SK-N-SH (cell line): ENCODE results near the gene PLA2G4C. TPM values are rescaled to one million over a fixed set of nuclear protein-coding genes. Genes with fewer than 3 reads are reported as not detected.

Source experiments
- CTCF ChIA-PET: fragments of 300-600, 350-600 bp; formaldehyde crosslinking; extraction: SDS; loops from one replicate; lab custom pipeline; 2021; lab: Yijun Ruan, JAX
- POLR2A ChIA-PET: fragments of 350-600 bp; sonication (Branson Sonifier 250); formaldehyde crosslinking; extraction: SDS; loops from one replicate; lab custom pipeline; 2020; ENCODE audit warnings: antibody characterized with exemption, inconsistent platforms; lab: Yijun Ruan, JAX
- DNase-seq: peaks from one replicate; pipeline ENCODE4 v3.0.0; 2012
- H2AFZ ChIP-seq: fragments of 200-600 bp; sonication (generic); 2 replicates; pipeline ENCODE4 v1.8.1; 2016; ENCODE audit warnings: antibody characterized with exemption, mild to moderate bottlenecking, low read depth
- H3F3A ChIP-seq: fragments of 200-600 bp; sonication (generic); replicated peaks from 2 replicates; pipeline ENCODE3; 2016; ENCODE audit warnings: antibody characterized with exemption, mild to moderate bottlenecking; ENCODE audit not compliant: insufficient read depth
- H3K27ac ChIP-seq, 2 experiments: fragments of 200-500 bp in 1 of 2; fragments of 200-600 bp in 1 of 2; sonication (Bioruptor generic) in 1 of 2; sonication (generic), shearing (Covaris generic) in 1 of 2; 2 replicates each; pipeline versions ENCODE4 v1.5.1 to v1.6.1; 2014 to 2016; ENCODE audit warnings: low read depth in 2 of 2, inconsistent platforms in 1 of 2, low read length in 1 of 2, mild to moderate bottlenecking in 1 of 2, mixed read lengths in 1 of 2
- H3K27me3 ChIP-seq: fragments of 200-600 bp; sonication (generic), shearing (Covaris generic); 2 replicates; pipeline ENCODE4 v1.6.1; 2016; ENCODE audit warnings: mixed run types; ENCODE audit not compliant: insufficient read depth
- H3K36me3 ChIP-seq, 2 experiments: fragments of 200-500 bp in 1 of 2; fragments of 200-600 bp in 1 of 2; sonication (Bioruptor generic) in 1 of 2; sonication (generic) in 1 of 2; replicated peaks in 1 of 2; 2 replicates each; pipeline versions ENCODE3 to v1.5.1; 2014 to 2016; ENCODE audit warnings: low read length in 1 of 2, mild to moderate bottlenecking in 1 of 2; ENCODE audit not compliant: insufficient read depth in 2 of 2, control insufficient read depth in 1 of 2
- H3K4me1 ChIP-seq, 2 experiments: fragments of 200-500 bp in 1 of 2; fragments of 200-600 bp in 1 of 2; sonication (Bioruptor generic) in 1 of 2; sonication (generic), shearing (Covaris generic) in 1 of 2; 2 replicates each; pipeline versions ENCODE4 v1.5.1 to v1.6.1; 2014 to 2016; ENCODE audit warnings: low read depth in 1 of 2, low read length in 1 of 2, mixed run types in 1 of 2; ENCODE audit not compliant: insufficient read depth in 2 of 2, control insufficient read depth in 1 of 2
- H3K4me2 ChIP-seq: fragments of 200-600 bp; sonication (generic), shearing (Covaris generic); 2 replicates; pipeline ENCODE4 v1.6.1; 2017; ENCODE audit warnings: mixed run types
- H3K4me3 ChIP-seq, 2 experiments: fragments of 200-500 bp in 1 of 2; fragments of 200-600 bp in 1 of 2; sonication (Bioruptor generic) in 1 of 2; sonication (generic), shearing (Covaris generic) in 1 of 2; 2 replicates each; pipeline versions ENCODE4 v1.5.1 to v1.8.1; 2014 to 2016; ENCODE audit warnings: low read depth in 2 of 2, inconsistent platforms in 1 of 2, low read length in 1 of 2, mild to moderate bottlenecking in 1 of 2, mixed read lengths in 1 of 2, moderate library complexity in 1 of 2
- H3K79me2 ChIP-seq: fragments of 200-600 bp; sonication (generic); 2 replicates; pipeline ENCODE4 v1.8.1; 2017; ENCODE audit warnings: mild to moderate bottlenecking; ENCODE audit not compliant: insufficient read depth
- H3K9ac ChIP-seq: fragments of 200-600 bp; sonication (generic); 2 replicates; pipeline ENCODE4 v1.6.1; 2017; ENCODE audit warnings: mixed run types
- H3K9me2 ChIP-seq: fragments of 200-600 bp; sonication (generic); 2 replicates; pipeline ENCODE4 v1.6.1; 2017; ENCODE audit warnings: mixed run types
- H3K9me3 ChIP-seq: fragments of 200-600 bp; sonication (generic); 2 replicates; pipeline ENCODE4 v1.6.1; 2017; ENCODE audit warnings: mixed run types, mild to moderate bottlenecking, moderate library complexity
- H4K20me1 ChIP-seq: fragments of 200-600 bp; sonication (generic); 2 replicates; pipeline ENCODE4 v1.6.1; 2017; ENCODE audit warnings: mild to moderate bottlenecking, mixed run types; ENCODE audit not compliant: insufficient read depth
- EZH2phosphoT487 ChIP-seq: fragments of 200-600 bp; sonication (generic); IDR thresholded peaks from 2 replicates; pipeline ENCODE4 v1.6.1; 2017; ENCODE audit warnings: low read depth, mixed run types, mild to moderate bottlenecking, antibody characterized with exemption, moderate library complexity, borderline replicate concordance
- FOXJ3 ChIP-seq: sonication (generic); formaldehyde crosslinking; IDR thresholded peaks from 2 replicates; pipeline ENCODE4 v1.5.1; 2020; ENCODE audit warnings: mild to moderate bottlenecking, missing genetic modification reagents
- FOXM1 ChIP-seq: IDR thresholded peaks from 2 replicates; pipeline ENCODE4 v1.4.0; 2012; ENCODE audit warnings: low read depth, mild to moderate bottlenecking
- GABPA ChIP-seq: IDR thresholded peaks from 2 replicates; pipeline ENCODE4 v1.4.0; 2012; ENCODE audit warnings: low read depth, mild to moderate bottlenecking
- GATA2 ChIP-seq: sonication (generic); formaldehyde crosslinking; IDR thresholded peaks from 2 replicates; pipeline ENCODE4 v1.5.0; 2020; ENCODE audit warnings: mild to moderate bottlenecking, missing genetic modification reagents
- MEF2A ChIP-seq: IDR thresholded peaks from 2 replicates; pipeline ENCODE4 v1.4.0; 2012; ENCODE audit warnings: low read depth, borderline replicate concordance
- NRF1 ChIP-seq: IDR thresholded peaks from 2 replicates; pipeline ENCODE4 v1.6.1; 2012; ENCODE audit warnings: low read depth, mild to moderate bottlenecking, low read length
- RAD21 ChIP-seq: IDR thresholded peaks from 2 replicates; pipeline ENCODE4 v1.6.1; 2012; ENCODE audit warnings: mild to moderate bottlenecking, low read length
- RXRA ChIP-seq: IDR thresholded peaks from 2 replicates; pipeline ENCODE4 v1.4.0; 2012; ENCODE audit warnings: low read depth, mild to moderate bottlenecking, borderline replicate concordance
- SIN3A ChIP-seq: IDR thresholded peaks from 2 replicates; pipeline ENCODE4 v1.6.1; 2012; ENCODE audit warnings: low read depth, mild to moderate bottlenecking, low read length, moderate library complexity, borderline replicate concordance
- SMC3 ChIP-seq: IDR thresholded peaks from 2 replicates; pipeline ENCODE4 v1.6.1; 2012; ENCODE audit warnings: low read depth, low read length, improper control_type of control experiment
- TAF1 ChIP-seq: IDR thresholded peaks from 2 replicates; pipeline ENCODE4 v1.6.1; 2012; ENCODE audit warnings: low read depth, mild to moderate bottlenecking, low read length, moderate library complexity, borderline replicate concordance
- WGBS: methylation state at CpG from one replicate; pipeline ENCODE4 v1.1.6; 2017; ENCODE audit warnings: low lambda C conversion rate; 5-methylcytosine and 5-hydroxymethylcytosine counted together
- polyA plus RNA-seq, 3 experiments: library from polyadenylated mRNA; depleted of rRNA; stranded (reverse); fragments of >200 nt; gene quantifications; 2 replicates each; pipeline ENCODE4 v1.2.3, GENCODE V29; 2012
- TF ChIP-seq, protein P1 (sequence below): fragments of 200-600 bp; sonication (generic); IDR thresholded peaks from 2 replicates; pipeline ENCODE4 v1.6.1; 2017; ENCODE audit warnings: antibody characterized with exemption, mild to moderate bottlenecking, moderate library complexity
- TF ChIP-seq, protein P2 (sequence below): fragments of 150-350 bp; IDR thresholded peaks from 2 replicates; pipeline ENCODE4 v1.6.1; 2017; ENCODE audit warnings: antibody characterized with exemption, low read length, low read depth, borderline replicate concordance
- TF ChIP-seq, protein P3 (sequence below): IDR thresholded peaks from 2 replicates; pipeline ENCODE4 v1.6.1; 2012; ENCODE audit warnings: mild to moderate bottlenecking, low read depth, low read length, moderate library complexity
- TF ChIP-seq, protein P4 (sequence below): IDR thresholded peaks from 2 replicates; pipeline ENCODE4 v1.4.0; 2012; ENCODE audit warnings: low read depth

Gene PLA2G4C
- polyA plus RNA-seq, 1 of the 3 experiments (the other 2 are of a cell fraction) = 6.1 TPM

DNA sequence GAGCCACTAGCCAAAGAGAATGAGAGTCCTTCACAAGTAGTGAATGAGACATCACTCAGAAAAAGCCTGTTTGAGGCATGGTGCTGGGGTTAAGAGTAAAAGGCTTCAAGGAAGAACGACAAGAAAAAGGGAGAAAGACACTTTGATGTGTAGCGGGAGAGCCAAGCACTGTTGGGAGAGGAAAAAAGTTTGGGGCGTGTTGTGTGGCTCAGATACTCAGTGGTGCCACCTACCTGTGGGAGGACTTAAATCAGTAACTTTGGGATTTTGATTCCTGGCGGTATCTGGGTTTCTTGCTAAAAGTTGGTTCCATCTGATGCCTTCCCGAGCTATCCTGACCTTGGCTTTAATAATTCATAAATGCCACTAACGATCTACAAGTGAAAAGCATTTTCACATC lies 103.9 kb downstream of the PLA2G4C start:
- TF ChIP-seq, protein P1, sequence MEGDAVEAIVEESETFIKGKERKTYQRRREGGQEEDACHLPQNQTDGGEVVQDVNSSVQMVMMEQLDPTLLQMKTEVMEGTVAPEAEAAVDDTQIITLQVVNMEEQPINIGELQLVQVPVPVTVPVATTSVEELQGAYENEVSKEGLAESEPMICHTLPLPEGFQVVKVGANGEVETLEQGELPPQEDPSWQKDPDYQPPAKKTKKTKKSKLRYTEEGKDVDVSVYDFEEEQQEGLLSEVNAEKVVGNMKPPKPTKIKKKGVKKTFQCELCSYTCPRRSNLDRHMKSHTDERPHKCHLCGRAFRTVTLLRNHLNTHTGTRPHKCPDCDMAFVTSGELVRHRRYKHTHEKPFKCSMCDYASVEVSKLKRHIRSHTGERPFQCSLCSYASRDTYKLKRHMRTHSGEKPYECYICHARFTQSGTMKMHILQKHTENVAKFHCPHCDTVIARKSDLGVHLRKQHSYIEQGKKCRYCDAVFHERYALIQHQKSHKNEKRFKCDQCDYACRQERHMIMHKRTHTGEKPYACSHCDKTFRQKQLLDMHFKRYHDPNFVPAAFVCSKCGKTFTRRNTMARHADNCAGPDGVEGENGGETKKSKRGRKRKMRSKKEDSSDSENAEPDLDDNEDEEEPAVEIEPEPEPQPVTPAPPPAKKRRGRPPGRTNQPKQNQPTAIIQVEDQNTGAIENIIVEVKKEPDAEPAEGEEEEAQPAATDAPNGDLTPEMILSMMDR = peak; percentile 52
- TF ChIP-seq SMC3 = no peak
- Histone ChIP-seq H3K9me3 (no peaks in the 10 kb centered on the region), H3K4me3 (no peak overlapping the region), H3K4me2 (no peak overlapping the region), H3K9me2 (no peaks in the 10 kb centered on the region), H3K36me3 (no peaks in the 10 kb centered on the region), H3K79me2 (no peaks in the 10 kb centered on the region), H3K27me3 (peaks cover 20% of the 10 kb centered on the region; the same call in 1 of the 2 replicates), H4K20me1 (no peaks in the 10 kb centered on the region), H3K27ac (no peak overlapping the region), H3K9ac (no peak overlapping the region), H3K4me1 (no peaks in the 10 kb centered on the region), H3F3A (no peaks in the 10 kb centered on the region), H2AFZ (peak overlapping the region; percentile 55; the same call in 1 of the 2 replicates)
- 27% methylated on average over 6 of the region's 6 CpGs for WGBS
- POLR2A ChIA-PET = no interaction called here
- no peak for DNase-seq
- CTCF ChIA-PET = no interaction called here

DNA sequence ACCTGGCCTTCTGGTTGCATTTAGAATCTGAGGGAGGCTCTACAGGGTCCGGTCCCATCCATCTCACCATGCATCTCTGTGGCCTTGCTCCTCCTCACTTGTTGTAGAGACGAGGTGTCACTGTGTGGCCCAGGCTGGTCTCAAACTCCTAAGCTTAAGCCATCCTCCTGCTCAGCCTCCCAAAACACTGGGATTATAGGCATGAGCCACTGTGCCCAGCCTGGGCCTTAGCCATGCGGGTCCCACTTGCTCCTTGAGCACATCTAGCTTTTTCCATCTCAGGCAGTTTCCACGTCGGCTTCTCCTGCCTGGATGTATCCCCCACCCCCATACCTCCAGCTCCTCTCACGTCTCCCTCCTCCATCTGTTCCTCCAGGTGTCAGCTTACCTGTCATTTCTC lies 106.4 kb downstream of the PLA2G4C start:
- Histone ChIP-seq H3K79me2 (no peaks in the 10 kb centered on the region), H3K9me3 (no peaks in the 10 kb centered on the region), H3K27ac (no peak overlapping the region), H3K4me3 (no peak overlapping the region), H3F3A (no peaks in the 10 kb centered on the region), H3K4me1 (no peaks in the 10 kb centered on the region), H3K27me3 (peaks cover 20% of the 10 kb centered on the region; the same call in 1 of the 2 replicates), H3K9me2 (no peaks in the 10 kb centered on the region), H4K20me1 (no peaks in the 10 kb centered on the region), H3K9ac (no peak overlapping the region), H3K36me3 (no peaks in the 10 kb centered on the region), H3K4me2 (no peak overlapping the region), H2AFZ (no peak overlapping the region)
- CTCF ChIA-PET = no interaction called here
- DNase-seq = no peak
- POLR2A ChIA-PET = no interaction called here
- WGBS = 9% methylated on average over 4 of the region's 6 CpGs
- TF ChIP-seq FOXJ3 (CRISPR knock-in tag) = no peak
- no peak for TF ChIP-seq GATA2 (CRISPR knock-in tag)
- TF ChIP-seq RXRA = no peak
- no peak for TF ChIP-seq MEF2A
- no peak for TF ChIP-seq TAF1
- no peak for TF ChIP-seq GABPA
- TF ChIP-seq, protein P2, sequence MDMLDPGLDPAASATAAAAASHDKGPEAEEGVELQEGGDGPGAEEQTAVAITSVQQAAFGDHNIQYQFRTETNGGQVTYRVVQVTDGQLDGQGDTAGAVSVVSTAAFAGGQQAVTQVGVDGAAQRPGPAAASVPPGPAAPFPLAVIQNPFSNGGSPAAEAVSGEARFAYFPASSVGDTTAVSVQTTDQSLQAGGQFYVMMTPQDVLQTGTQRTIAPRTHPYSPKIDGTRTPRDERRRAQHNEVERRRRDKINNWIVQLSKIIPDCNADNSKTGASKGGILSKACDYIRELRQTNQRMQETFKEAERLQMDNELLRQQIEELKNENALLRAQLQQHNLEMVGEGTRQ = no peak
- TF ChIP-seq FOXM1 = no peak
- no peak for TF ChIP-seq EZH2phosphoT487
- TF ChIP-seq NRF1 = no peak
- TF ChIP-seq, protein P3, sequence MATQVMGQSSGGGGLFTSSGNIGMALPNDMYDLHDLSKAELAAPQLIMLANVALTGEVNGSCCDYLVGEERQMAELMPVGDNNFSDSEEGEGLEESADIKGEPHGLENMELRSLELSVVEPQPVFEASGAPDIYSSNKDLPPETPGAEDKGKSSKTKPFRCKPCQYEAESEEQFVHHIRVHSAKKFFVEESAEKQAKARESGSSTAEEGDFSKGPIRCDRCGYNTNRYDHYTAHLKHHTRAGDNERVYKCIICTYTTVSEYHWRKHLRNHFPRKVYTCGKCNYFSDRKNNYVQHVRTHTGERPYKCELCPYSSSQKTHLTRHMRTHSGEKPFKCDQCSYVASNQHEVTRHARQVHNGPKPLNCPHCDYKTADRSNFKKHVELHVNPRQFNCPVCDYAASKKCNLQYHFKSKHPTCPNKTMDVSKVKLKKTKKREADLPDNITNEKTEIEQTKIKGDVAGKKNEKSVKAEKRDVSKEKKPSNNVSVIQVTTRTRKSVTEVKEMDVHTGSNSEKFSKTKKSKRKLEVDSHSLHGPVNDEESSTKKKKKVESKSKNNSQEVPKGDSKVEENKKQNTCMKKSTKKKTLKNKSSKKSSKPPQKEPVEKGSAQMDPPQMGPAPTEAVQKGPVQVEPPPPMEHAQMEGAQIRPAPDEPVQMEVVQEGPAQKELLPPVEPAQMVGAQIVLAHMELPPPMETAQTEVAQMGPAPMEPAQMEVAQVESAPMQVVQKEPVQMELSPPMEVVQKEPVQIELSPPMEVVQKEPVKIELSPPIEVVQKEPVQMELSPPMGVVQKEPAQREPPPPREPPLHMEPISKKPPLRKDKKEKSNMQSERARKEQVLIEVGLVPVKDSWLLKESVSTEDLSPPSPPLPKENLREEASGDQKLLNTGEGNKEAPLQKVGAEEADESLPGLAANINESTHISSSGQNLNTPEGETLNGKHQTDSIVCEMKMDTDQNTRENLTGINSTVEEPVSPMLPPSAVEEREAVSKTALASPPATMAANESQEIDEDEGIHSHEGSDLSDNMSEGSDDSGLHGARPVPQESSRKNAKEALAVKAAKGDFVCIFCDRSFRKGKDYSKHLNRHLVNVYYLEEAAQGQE = no peak
- no peak for TF ChIP-seq SIN3A
- no peak for TF ChIP-seq RAD21
- TF ChIP-seq, protein P4, sequence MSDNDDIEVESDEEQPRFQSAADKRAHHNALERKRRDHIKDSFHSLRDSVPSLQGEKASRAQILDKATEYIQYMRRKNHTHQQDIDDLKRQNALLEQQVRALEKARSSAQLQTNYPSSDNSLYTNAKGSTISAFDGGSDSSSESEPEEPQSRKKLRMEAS = no peak
